ENCODE measurements around the gene PLA2G5.

- TF ChIP-seq, protein P1, sequence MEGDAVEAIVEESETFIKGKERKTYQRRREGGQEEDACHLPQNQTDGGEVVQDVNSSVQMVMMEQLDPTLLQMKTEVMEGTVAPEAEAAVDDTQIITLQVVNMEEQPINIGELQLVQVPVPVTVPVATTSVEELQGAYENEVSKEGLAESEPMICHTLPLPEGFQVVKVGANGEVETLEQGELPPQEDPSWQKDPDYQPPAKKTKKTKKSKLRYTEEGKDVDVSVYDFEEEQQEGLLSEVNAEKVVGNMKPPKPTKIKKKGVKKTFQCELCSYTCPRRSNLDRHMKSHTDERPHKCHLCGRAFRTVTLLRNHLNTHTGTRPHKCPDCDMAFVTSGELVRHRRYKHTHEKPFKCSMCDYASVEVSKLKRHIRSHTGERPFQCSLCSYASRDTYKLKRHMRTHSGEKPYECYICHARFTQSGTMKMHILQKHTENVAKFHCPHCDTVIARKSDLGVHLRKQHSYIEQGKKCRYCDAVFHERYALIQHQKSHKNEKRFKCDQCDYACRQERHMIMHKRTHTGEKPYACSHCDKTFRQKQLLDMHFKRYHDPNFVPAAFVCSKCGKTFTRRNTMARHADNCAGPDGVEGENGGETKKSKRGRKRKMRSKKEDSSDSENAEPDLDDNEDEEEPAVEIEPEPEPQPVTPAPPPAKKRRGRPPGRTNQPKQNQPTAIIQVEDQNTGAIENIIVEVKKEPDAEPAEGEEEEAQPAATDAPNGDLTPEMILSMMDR (IDR thresholded peaks at IDR 0.05; ENCODE audit: low read length), result no peak
- no peak for TF ChIP-seq EZH2 (IDR thresholded peaks at IDR 0.05; ENCODE audit: borderline replicate concordance, low read length)
These were observed 3.3 kb downstream of the PLA2G5 start for GRCh38 chr1:20073256-20073655.

Data from OCI-LY1 (cell line).